ENCODE measurements around the gene ADRA1B.

ADRA1B gene

GRCh38 chr5:159915904-159916840, at the start of gene ADRA1B:
Gene ADRA1B (plus strand): TSS chr5:159916482. CDS start chr5:159916906, 424 bp downstream.
- DNase-seq = peak; percentile 21

- DNase-seq = no peak
These were observed 42.6 kb upstream of the ADRA1B start for GRCh38 chr5:159873680-159874079.

GRCh38 chr5:159874263-159874662, 42.0 kb upstream of the ADRA1B start:
- no peak for DNase-seq

- DNase-seq = no peak
These were observed 39.3 kb upstream of the ADRA1B start for GRCh38 chr5:159877016-159877415.

GRCh38 chr5:159877894-159878448, 38.3 kb upstream of the ADRA1B start:
- DNase-seq = no peak

- no peak for DNase-seq
These were observed 37.3 kb upstream of the ADRA1B start for GRCh38 chr5:159878988-159879471.

GRCh38 chr5:159880676-159881075, 35.6 kb upstream of the ADRA1B start:
- DNase-seq = no peak

- DNase-seq = no peak
These were observed 34.3 kb upstream of the ADRA1B start for GRCh38 chr5:159881967-159882366.

- no peak for DNase-seq
These were observed 32.7 kb upstream of the ADRA1B start for GRCh38 chr5:159883522-159883950.

- no peak for DNase-seq
These were observed 31.2 kb upstream of the ADRA1B start for GRCh38 chr5:159884917-159885620.

GRCh38 chr5:159886296-159886695, 30.0 kb upstream of the ADRA1B start:
- no peak for DNase-seq

- no peak for DNase-seq
These were observed 29.2 kb upstream of the ADRA1B start for GRCh38 chr5:159887050-159887449.

- no peak for DNase-seq
These were observed 27.4 kb upstream of the ADRA1B start for GRCh38 chr5:159888860-159889259.

GRCh38 chr5:159890141-159890540, 26.1 kb upstream of the ADRA1B start:
- no peak for DNase-seq

GRCh38 chr5:159891371-159891770, 24.9 kb upstream of the ADRA1B start:
- no peak for DNase-seq

GRCh38 chr5:159893040-159893695, 23.1 kb upstream of the ADRA1B start:
- DNase-seq = no peak

GRCh38 chr5:159894149-159894720, 22.0 kb upstream of the ADRA1B start:
- no peak for DNase-seq

- no peak for DNase-seq
These were observed 18.4 kb upstream of the ADRA1B start for GRCh38 chr5:159897786-159898393.

- DNase-seq = no peak
These were observed 16.9 kb upstream of the ADRA1B start for GRCh38 chr5:159899067-159900049.

- no peak for DNase-seq
These were observed 15.0 kb upstream of the ADRA1B start for GRCh38 chr5:159901308-159901707.

- no peak for DNase-seq
These were observed 14.5 kb upstream of the ADRA1B start for GRCh38 chr5:159901772-159902171.
